Measurements from ENCODE around the gene SERPINA1.

SERPINA1 gene

DNA sequence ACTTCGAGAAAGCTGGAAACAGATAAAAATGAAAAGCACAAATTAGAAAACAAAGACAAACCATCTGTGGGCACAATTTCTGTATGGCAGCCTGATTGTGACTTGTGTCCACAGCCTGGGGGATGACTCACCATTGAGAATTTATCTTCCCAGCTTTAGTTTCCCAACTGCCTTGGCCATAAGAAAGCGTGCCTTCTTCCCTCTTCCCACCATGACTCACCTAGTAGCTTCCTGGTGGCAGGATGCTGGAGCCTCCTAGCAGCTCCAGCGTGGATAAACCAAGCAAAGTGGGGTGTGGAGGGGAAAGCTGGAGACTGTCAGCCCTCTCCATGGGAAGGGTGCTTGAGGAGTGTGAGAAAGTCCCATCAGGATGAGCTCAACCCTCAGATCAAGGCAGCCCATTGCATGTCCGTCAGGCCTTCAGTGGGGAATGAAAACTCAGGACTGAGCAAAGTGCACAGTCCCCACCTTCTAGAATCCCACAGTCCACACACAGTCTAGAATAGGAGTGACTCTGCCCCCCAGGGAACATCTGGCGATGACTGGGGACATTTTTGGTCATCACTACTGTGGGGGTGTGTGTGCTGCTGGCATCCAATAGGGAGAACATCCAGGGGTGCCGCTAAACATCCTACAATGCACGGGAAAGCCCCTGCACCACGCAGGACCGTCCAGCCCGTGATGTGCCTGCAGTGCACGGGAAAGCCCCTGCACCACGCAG is 42.9 kb downstream of the SERPINA1 start:
- Histone ChIP-seq H3K27me3 (ENCODE audit: control insufficient read depth, insufficient read depth, low read length, poor library complexity, severe bottlenecking) (no peaks in the 10 kb centered on the region), H3K27ac (ENCODE audit: insufficient read depth, low read depth, low read length, poor library complexity, severe bottlenecking) (no peak overlapping the region), H3K4me3 (ENCODE audit: insufficient read depth, low read depth, low read length) (no peak overlapping the region), H3K4me1 (ENCODE audit: control insufficient read depth, insufficient read depth, low read length) (peaks cover 6% of the 10 kb centered on the region), H3K9me3 (ENCODE audit: control insufficient read depth, low read length) (no peaks in the 10 kb centered on the region), H3K36me3 (ENCODE audit: control insufficient read depth, insufficient read depth, low read length) (no peaks in the 10 kb centered on the region)
- WGBS, 2 experiments: 92 to 96% methylated on average over 12 of the region's 12 CpGs

DNA sequence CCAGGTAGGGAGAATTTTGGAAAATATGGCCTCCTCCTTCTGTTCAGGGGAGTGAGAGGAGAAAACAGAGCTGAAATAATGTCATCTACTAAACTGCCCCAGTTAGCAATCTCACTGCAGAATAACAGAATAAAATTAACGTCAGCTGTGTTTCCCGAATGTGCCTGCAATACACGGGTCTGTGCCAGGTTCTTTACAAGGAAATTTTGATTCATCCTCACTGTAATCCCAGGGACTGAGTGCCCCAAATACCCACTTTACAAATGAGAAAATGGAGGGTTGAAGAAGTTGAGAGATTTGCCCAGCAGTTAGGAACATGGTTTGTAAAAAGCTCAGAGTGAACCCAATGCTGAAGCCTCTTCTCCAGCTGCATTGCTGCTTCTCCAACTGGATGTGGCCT is 44.0 kb downstream of the SERPINA1 start:
- H3K27me3 ChIP-seq (ENCODE audit: control insufficient read depth, insufficient read depth, low read length, poor library complexity, severe bottlenecking): no peaks in the 10 kb centered on the region
- H3K9me3 ChIP-seq (ENCODE audit: control insufficient read depth, low read length): no peaks in the 10 kb centered on the region
- no peak overlapping the region for H3K4me3 ChIP-seq (ENCODE audit: insufficient read depth, low read depth, low read length)
- WGBS, 2 experiments: 92 to 95% methylated on average over 3 of the region's 3 CpGs
- no peaks in the 10 kb centered on the region for H3K36me3 ChIP-seq (ENCODE audit: control insufficient read depth, insufficient read depth, low read length)
- no peak overlapping the region for H3K27ac ChIP-seq (ENCODE audit: insufficient read depth, low read depth, low read length, poor library complexity, severe bottlenecking)
- peaks cover 6% of the 10 kb centered on the region for H3K4me1 ChIP-seq (ENCODE audit: control insufficient read depth, insufficient read depth, low read length)

DNA sequence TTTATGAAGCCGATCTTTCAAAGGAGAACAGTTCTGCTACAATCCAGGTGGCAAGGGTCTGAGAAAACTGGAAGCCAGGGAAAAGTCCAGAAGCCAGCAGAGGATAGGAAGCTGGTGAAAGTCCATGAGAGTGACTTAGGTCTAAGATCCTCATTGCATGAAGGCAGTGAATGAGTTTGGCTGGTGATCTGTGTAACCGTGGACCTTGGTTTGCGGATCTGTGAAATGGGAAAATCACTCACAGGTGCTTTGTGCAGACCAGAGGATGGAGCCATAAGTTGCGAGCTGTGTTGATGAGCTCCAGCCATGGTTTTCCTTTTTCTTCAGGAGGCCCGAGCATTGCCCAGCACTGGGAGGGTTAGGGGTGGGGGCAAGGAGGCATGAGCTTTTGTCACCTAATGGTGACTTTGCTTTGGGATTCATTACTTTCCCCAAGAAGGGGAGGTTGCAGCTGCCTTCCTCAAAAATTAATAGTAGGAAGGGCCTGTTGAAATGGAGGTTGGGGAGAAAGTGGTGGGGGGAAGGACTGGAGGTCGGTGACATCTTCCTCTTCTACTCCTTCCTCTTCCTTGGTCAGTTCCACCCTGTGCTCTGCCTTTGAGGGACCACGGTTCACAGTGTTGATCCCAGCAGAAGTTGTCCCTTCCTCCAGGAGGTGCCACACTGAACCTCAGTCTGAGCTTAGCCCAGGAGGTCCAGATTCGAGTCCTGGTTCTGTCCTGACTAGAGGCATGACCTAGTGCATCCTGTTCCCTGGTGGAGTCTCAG is 45.0 kb downstream of the SERPINA1 start:
- peaks cover 6% of the 10 kb centered on the region for H3K4me1 ChIP-seq (ENCODE audit: control insufficient read depth, insufficient read depth, low read length)
- no peaks in the 10 kb centered on the region for H3K9me3 ChIP-seq (ENCODE audit: control insufficient read depth, low read length)
- H3K27me3 ChIP-seq (ENCODE audit: control insufficient read depth, insufficient read depth, low read length, poor library complexity, severe bottlenecking): no peaks in the 10 kb centered on the region
- WGBS, 2 experiments: 92% methylated on average over 8 of the region's 8 CpGs
- no peak overlapping the region for H3K4me3 ChIP-seq (ENCODE audit: insufficient read depth, low read depth, low read length)
- H3K36me3 ChIP-seq (ENCODE audit: control insufficient read depth, insufficient read depth, low read length): no peaks in the 10 kb centered on the region
- no peak overlapping the region for H3K27ac ChIP-seq (ENCODE audit: insufficient read depth, low read depth, low read length, poor library complexity, severe bottlenecking)

DNA sequence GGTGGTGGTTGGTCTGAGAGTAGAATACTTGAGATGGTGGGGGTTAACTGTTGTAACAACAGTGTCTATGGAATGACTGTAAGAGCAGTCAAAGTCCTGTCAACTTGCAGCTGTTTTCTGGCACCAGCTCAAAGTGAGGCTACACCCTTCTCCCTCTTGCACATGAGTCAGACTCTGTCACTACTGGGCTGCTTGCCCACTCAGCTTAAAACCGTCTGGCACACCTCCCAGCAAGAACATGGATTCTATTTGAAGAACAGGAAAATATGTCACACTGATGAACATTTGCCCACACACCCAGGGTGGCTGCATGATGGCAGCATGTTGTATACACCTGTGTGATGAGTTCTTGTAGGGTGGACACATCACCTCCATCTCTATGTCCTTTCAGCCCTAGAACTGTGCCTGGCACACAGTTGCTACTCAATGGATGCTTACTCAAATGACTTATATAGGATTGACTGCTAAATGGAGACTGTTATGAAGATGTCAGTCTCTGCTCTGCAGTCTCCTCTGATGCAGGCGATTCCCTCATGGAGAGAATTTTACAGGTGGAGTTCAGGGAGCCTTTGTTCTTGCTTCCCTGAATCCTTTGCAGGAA is 46.0 kb downstream of the SERPINA1 start:
- Histone ChIP-seq H3K4me3 (ENCODE audit: insufficient read depth, low read depth, low read length) (no peak overlapping the region), H3K27ac (ENCODE audit: insufficient read depth, low read depth, low read length, poor library complexity, severe bottlenecking) (no peak overlapping the region), H3K27me3 (ENCODE audit: control insufficient read depth, insufficient read depth, low read length, poor library complexity, severe bottlenecking) (no peaks in the 10 kb centered on the region), H3K4me1 (ENCODE audit: control insufficient read depth, insufficient read depth, low read length) (peaks cover 6% of the 10 kb centered on the region), H3K9me3 (ENCODE audit: control insufficient read depth, low read length) (no peaks in the 10 kb centered on the region), H3K36me3 (ENCODE audit: control insufficient read depth, insufficient read depth, low read length) (no peaks in the 10 kb centered on the region)
- 65 to 80% methylated on average over 2 of the region's 2 CpGs for WGBS, 2 experiments

DNA sequence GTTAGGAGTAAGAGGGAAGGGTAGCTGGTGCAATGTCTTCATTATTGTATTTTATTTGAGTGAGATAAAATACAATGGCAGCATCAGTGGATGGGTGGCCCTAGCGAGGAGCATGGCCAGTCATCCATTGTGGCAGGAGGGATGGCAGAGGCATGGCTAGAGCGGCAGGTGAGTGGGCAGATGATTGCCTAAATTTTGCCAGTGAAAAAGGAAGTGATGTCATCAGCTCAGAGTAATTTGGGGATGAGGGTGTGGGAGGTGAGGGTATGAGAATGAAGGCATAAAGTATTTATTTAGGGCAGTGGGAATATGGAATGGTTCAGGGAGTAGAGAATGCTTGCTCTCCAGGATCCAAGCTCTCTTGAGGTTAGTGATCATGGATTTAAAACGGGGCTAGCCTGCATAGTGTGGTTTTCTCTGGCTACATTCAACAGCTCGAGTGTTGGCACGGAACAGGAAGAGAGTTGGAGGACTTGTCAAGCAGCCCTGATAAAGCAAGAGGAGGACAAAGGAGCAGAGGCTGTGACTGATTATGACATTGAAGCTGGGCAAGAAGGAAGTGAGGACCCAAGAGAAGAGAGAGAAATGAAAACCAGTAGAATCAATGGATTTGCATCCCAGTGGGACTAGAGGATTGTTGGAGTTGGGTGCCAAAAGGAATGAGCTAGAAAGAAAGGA is 46.6 kb downstream of the SERPINA1 start:
- no peak overlapping the region for H3K27ac ChIP-seq (ENCODE audit: insufficient read depth, low read depth, low read length, poor library complexity, severe bottlenecking)
- peaks cover under 1% of the 10 kb centered on the region for H3K4me1 ChIP-seq (ENCODE audit: control insufficient read depth, insufficient read depth, low read length)
- H3K4me3 ChIP-seq (ENCODE audit: insufficient read depth, low read depth, low read length): no peak overlapping the region
- 88 to 92% methylated on average over 5 of the region's 5 CpGs for WGBS, 2 experiments
- H3K36me3 ChIP-seq (ENCODE audit: control insufficient read depth, insufficient read depth, low read length): no peaks in the 10 kb centered on the region
- H3K9me3 ChIP-seq (ENCODE audit: control insufficient read depth, low read length): no peaks in the 10 kb centered on the region
- H3K27me3 ChIP-seq (ENCODE audit: control insufficient read depth, insufficient read depth, low read length, poor library complexity, severe bottlenecking): no peaks in the 10 kb centered on the region

DNA sequence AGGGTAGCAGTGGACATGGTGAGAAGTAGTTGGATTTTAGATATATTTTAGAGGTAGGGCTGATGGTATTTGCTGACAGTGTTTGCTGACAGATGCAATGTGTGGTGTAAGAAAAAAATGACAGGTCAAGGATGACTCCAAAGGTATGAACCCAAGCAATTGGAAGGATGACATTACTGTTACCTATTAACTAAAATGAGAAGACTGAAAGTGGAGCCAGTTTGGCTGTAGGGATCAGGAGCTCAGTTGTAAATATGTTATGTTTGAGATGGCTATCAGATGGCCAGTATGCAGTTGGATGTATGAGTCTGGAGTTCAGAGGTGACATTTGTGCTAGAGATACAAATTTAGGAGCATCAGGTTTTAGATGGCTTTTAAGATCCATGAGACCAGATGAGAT is 47.9 kb downstream of the SERPINA1 start:
- H3K9me3 ChIP-seq (ENCODE audit: control insufficient read depth, low read length): no peaks in the 10 kb centered on the region
- H3K36me3 ChIP-seq (ENCODE audit: control insufficient read depth, insufficient read depth, low read length): no peaks in the 10 kb centered on the region
- H3K27ac ChIP-seq (ENCODE audit: insufficient read depth, low read depth, low read length, poor library complexity, severe bottlenecking): no peak overlapping the region
- H3K4me3 ChIP-seq (ENCODE audit: insufficient read depth, low read depth, low read length): no peak overlapping the region
- no peaks in the 10 kb centered on the region for H3K4me1 ChIP-seq (ENCODE audit: control insufficient read depth, insufficient read depth, low read length)
- no peaks in the 10 kb centered on the region for H3K27me3 ChIP-seq (ENCODE audit: control insufficient read depth, insufficient read depth, low read length, poor library complexity, severe bottlenecking)

DNA sequence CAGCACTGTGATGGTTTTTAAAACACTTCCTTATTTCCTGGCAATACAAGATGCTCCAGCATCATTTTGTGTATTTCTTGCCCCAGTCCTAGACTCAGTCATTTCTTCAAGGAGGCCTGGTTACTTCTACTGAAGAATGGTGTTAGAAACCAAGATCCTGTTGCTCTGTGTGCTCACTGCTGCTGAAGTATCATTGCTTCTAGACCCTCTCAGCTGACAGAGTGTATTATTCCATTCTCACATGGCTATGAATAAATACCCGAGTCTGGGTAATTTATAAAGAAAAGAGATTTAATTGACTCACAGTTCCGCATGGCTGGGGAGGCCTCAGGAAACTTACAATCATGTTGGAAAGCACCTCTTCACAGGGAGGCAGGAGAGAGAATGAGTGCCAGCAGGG is 50.4 kb downstream of the SERPINA1 start:
- WGBS, 2 experiments: 88 to 92% methylated on average over 2 of the region's 2 CpGs
- Histone ChIP-seq H3K36me3 (ENCODE audit: control insufficient read depth, insufficient read depth, low read length) (no peaks in the 10 kb centered on the region), H3K9me3 (ENCODE audit: control insufficient read depth, low read length) (no peaks in the 10 kb centered on the region), H3K4me3 (ENCODE audit: insufficient read depth, low read depth, low read length) (no peak overlapping the region), H3K27me3 (ENCODE audit: control insufficient read depth, insufficient read depth, low read length, poor library complexity, severe bottlenecking) (no peaks in the 10 kb centered on the region), H3K27ac (ENCODE audit: insufficient read depth, low read depth, low read length, poor library complexity, severe bottlenecking) (no peak overlapping the region), H3K4me1 (ENCODE audit: control insufficient read depth, insufficient read depth, low read length) (no peaks in the 10 kb centered on the region)

DNA sequence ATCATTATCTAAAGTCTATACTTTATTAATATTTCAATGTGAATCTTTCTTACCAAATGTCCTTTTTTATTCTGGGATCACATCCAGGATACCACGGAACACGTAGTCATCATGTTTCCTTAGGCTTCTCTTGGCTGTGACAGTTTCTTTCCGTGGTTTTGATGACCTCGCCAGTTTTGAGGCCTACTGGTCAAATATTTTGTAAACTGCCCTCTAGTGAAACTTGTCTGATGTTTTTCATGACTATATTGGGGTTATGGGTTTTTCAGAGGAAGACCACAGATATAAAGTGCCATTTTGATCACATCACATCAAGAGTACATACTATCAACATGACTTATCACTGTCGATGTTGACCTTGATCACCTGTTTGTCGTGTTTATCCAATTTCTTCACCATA is 51.1 kb downstream of the SERPINA1 start:
- Histone ChIP-seq H3K9me3 (ENCODE audit: control insufficient read depth, low read length) (no peaks in the 10 kb centered on the region), H3K27me3 (ENCODE audit: control insufficient read depth, insufficient read depth, low read length, poor library complexity, severe bottlenecking) (no peaks in the 10 kb centered on the region), H3K4me3 (ENCODE audit: insufficient read depth, low read depth, low read length) (no peak overlapping the region), H3K27ac (ENCODE audit: insufficient read depth, low read depth, low read length, poor library complexity, severe bottlenecking) (no peak overlapping the region), H3K36me3 (ENCODE audit: control insufficient read depth, insufficient read depth, low read length) (no peaks in the 10 kb centered on the region), H3K4me1 (ENCODE audit: control insufficient read depth, insufficient read depth, low read length) (no peaks in the 10 kb centered on the region)
- WGBS, 2 experiments: 96% methylated on average over 6 of the region's 6 CpGs

DNA sequence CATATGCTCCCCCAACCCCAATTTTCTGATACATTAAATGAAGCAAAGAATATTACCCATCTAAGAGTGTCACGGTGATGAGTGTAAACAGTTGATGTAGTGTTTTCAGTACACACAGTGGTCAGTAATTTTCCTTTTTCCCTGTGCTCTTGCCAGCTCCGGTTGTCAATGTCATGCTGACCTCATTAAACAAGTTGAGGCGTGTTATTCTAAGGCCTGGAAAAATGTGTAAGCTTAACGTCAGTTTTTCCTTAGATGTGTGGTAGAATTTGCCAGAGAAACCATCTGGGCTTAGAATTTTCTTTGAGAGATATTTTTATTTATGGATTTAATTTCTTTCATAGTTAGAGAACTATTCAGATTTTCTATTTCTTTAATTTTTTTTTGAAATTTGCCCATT is 53.5 kb downstream of the SERPINA1 start:
- Histone ChIP-seq H3K4me1 (ENCODE audit: control insufficient read depth, insufficient read depth, low read length) (no peaks in the 10 kb centered on the region), H3K27me3 (ENCODE audit: control insufficient read depth, insufficient read depth, low read length, poor library complexity, severe bottlenecking) (no peaks in the 10 kb centered on the region), H3K9me3 (ENCODE audit: control insufficient read depth, low read length) (no peaks in the 10 kb centered on the region), H3K36me3 (ENCODE audit: control insufficient read depth, insufficient read depth, low read length) (no peaks in the 10 kb centered on the region), H3K27ac (ENCODE audit: insufficient read depth, low read depth, low read length, poor library complexity, severe bottlenecking) (no peak overlapping the region), H3K4me3 (ENCODE audit: insufficient read depth, low read depth, low read length) (no peak overlapping the region)
- 82% methylated on average over 4 of the region's 4 CpGs for WGBS, 2 experiments

DNA sequence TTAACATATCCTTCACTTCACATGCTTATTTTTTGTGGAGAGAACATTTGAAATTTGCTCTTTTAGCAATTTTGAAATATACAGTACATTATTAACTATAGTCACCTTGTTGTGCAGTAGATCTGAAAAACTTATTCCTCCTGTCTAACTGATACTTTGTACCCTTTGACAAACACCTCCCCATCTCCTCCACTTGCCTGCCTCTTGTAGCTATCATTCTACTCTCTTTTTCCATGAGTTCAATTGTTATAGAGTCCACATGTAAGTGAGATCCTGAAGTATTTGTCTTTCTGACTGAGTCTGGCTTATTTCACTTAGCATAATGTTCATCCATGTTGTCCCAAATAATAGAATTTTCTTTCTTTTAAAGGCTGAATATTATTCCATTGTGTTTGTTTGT is 55.8 kb downstream of the SERPINA1 start:
- H3K27me3 ChIP-seq (ENCODE audit: control insufficient read depth, insufficient read depth, low read length, poor library complexity, severe bottlenecking): no peaks in the 10 kb centered on the region
- H3K4me1 ChIP-seq (ENCODE audit: control insufficient read depth, insufficient read depth, low read length): no peaks in the 10 kb centered on the region
- H3K36me3 ChIP-seq (ENCODE audit: control insufficient read depth, insufficient read depth, low read length): no peaks in the 10 kb centered on the region
- H3K27ac ChIP-seq (ENCODE audit: insufficient read depth, low read depth, low read length, poor library complexity, severe bottlenecking): no peak overlapping the region
- no peak overlapping the region for H3K4me3 ChIP-seq (ENCODE audit: insufficient read depth, low read depth, low read length)
- no peaks in the 10 kb centered on the region for H3K9me3 ChIP-seq (ENCODE audit: control insufficient read depth, low read length)

Data from ectodermal cell (in vitro differentiated cells).